SH-SY5Y (cell line): ENCODE data around the gene C9orf40.

Experiments used
- GATA2 ChIP-seq: IDR thresholded peaks from 2 replicates; pipeline ENCODE4 v1.6.1; 2011; ENCODE audit warnings: mild to moderate bottlenecking, low read depth, low read length
- GATA3 ChIP-seq: IDR thresholded peaks from 2 replicates; pipeline ENCODE4 v1.6.1; 2011; ENCODE audit warnings: low read depth, mild to moderate bottlenecking, low read length, moderate library complexity

C9orf40 gene, protein sequence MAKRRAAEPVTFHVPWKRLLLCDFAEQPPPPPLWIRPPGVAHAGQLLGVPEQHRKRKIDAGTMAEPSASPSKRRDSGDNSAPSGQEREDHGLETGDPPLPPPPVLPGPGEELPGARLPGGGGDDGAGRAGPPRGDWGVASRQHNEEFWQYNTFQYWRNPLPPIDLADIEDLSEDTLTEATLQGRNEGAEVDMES

DNA sequence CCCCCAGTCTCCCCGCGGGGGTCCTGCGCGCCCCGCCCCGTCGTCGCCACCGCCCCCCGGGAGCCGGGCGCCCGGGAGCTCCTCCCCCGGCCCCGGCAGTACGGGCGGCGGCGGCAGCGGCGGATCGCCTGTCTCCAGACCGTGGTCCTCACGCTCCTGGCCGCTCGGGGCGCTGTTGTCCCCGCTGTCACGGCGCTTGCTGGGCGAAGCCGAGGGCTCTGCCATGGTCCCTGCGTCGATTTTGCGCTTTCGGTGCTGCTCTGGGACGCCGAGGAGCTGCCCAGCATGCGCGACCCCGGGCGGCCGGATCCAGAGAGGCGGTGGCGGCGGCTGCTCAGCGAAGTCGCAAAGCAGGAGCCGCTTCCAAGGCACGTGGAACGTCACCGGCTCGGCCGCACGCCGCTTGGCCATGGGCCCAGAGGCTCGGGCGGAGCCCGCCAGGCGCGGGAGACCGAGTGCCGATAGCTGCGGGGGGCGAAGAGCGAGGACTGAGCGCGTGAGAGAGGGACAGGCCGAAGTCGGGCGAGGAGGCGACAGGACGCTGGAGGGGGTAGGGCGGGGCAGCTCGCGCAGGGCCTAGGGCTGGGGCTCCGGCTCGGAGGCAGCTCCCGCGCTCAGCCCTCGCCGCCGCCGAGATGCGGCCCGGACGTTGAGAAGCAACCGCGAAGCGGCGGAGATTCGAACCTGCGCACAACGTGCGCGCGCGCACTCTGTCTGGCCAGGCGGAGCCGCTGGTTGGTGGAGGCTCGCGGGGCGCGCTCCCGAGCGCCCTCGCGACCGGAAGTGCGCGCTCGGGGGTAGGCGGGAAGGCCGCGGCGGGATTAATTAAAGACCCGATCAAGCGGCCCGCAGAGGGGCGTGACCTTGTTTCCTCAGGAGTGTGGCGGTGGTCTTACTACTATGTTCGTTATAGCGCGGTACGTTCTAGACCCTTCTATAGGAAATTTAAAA is at the start of gene C9orf40:
Gene C9orf40, minus strand, starts transcription at position 712 of the 951 bp plus-strand sequence. Its CDS starts 301 bp downstream, at position 411.
- TF ChIP-seq GATA3 (no peak), GATA2 (no peak)

DNA sequence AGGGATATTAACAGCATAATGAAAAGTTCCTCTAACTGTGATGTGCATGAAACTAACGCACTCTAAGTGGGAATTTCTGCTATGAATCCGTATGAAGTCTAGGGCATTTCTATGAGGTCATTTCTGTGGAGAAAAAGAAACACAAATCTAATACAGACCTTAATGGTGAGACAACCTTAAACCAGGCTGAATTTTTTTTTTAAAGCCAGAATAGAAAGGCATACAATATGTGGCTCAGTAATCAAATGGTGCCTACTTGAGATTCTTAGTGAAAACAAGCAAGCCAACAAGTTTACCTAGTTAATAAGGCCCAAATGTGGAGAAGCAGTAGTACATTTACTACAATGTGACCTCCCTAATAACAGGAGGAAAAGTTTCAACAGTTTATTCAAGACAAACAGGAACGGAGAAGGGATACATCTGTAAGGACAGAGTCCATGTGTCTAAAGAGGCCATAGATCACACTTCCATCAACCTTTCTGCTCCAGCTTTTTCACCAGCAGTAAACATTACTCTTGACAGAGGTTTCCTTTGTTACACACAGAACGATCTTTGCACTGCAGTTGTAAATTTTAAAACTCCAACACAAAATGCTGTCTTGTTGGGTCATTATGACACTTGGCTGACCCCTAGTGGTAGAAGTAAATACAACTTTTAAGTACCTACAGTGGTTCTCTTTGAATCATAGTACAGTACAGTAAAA is 49.2 kb upstream of the C9orf40 start:
- TF ChIP-seq GATA2 = no peak
- no peak for TF ChIP-seq GATA3

DNA sequence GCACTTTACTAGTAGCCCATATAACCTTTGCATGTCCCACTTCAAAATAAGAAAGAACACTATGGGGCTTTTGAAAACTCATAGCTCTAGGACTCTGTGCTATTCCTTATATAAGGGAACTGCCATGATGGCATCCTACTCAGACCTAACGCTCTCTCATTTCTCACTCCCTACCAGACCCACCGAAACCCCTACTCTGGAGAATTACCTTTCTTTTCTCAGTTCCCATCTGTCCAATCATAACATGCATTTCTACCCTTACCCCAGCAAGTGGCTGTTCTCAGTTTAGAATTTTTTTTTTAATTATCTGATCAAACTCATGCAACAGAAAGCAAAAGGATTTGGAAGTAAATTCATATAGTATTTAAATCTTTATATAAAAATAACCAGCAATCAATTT is 48.1 kb upstream of the C9orf40 start:
- TF ChIP-seq GATA3 (no peak), GATA2 (no peak)

DNA sequence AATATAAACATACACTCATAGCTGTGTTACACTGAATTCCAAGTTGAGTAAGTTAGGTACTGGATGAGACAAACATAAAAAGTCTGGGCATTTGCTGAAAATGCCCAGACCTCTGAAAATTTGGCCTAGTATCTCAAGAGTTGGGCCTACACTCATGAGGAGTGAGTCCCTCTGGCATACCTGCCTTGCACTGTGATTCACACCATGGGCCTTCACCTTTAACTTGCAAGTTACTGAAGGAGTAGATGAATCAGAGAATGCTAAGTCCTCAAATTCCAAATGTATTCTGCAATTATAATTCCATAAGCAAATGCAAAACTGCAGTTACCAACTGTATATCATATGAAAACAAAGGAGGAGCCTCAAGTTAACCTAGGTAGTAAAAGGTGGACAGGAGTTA is 32.3 kb upstream of the C9orf40 start:
- TF ChIP-seq GATA3 (no peak), GATA2 (no peak)

DNA sequence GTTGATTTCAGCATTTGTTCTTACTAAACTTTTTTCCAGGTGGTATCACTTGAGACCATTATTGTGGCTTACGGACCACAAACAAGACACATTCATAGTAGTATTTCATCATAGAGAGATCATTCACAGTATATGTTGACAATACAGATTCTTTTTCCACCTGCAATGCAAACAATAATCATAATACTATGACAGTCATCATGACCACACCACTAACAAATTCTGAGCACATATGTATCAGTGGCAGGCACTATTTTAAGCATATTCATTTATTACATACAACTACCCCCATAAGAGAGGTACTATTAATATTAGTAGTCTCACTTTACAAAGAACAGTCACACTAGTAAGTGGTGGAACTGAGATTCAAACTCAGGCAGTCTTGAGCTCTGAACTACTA is 31.0 kb upstream of the C9orf40 start:
- TF ChIP-seq GATA3 (no peak), GATA2 (no peak)

DNA sequence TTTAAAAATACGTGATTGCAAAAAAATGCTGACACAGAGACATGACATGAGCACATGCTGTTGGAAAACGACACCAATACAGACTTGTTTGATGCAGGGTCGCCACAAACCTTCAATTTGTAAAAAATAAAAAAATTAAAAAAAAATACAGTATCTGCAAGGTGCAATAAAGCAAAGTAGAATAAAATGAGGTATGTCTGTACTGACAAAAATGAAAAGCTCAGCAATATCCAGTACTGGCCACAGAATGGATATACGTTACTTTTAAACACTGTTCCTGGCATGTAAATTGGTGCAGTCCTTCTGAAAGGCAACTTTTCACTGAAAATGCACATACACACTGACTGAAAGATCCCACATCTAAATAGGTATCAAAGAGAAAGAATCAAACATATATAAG is 27.1 kb upstream of the C9orf40 start:
- TF ChIP-seq GATA2 (no peak), GATA3 (no peak)

DNA sequence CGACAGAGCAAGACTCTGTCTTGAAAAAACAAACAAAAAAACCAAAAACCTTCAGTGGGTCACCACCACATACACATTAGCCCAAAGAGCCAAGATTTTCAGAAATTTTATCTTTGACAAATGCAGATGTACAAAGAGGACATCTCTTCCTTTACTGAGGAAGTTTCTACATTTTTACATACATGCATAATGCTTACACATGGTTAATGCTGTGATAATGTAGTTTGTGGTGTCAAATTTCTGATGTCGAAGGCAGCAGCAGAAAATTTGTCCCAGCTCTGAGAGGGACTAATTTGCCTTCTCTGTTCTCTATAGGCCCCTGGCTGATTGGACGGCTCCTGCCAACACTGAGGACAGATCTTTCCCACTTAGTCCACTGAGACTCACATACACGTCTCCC is 24.6 kb upstream of the C9orf40 start:
- TF ChIP-seq GATA2 (no peak), GATA3 (no peak)

DNA sequence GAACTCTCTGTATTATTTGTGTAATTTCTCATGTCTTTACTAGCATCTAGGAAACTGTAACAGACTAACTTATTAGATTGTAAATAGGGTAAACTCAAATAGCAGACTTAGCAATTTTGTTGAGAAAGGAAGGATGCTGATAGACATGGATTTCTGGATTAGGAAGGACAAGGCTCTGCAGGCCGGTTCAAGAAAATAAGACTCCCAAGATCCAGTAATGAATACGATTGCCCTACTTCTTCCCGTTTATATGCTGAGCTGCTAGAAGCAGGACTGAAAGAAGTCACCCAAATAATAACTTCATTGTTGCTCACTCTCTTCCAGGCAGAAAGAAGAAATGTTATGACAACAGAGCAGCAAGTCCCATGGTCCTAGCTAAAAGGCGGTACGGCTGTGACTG is 22.8 kb upstream of the C9orf40 start:
- TF ChIP-seq GATA2 (no peak), GATA3 (no peak)

DNA sequence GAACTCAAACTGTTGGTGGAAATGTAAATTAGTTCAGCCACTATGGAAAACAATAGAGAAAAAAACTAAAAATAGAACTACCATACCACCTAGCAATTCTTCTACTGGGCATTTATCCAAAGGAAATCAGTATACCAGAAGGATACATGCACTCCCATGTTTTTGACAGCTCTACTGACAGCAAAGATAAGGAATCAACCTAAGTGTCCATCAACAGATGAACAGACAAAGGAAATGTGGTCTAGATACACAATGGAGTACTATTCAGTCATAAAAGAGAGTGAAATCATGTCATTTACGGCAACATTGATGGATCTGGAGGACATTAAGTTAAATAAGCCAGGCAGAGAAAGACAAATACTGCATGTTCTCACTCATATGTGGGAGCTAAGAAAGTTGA is 21.8 kb upstream of the C9orf40 start:
- no peak for TF ChIP-seq GATA3
- no peak for TF ChIP-seq GATA2

DNA sequence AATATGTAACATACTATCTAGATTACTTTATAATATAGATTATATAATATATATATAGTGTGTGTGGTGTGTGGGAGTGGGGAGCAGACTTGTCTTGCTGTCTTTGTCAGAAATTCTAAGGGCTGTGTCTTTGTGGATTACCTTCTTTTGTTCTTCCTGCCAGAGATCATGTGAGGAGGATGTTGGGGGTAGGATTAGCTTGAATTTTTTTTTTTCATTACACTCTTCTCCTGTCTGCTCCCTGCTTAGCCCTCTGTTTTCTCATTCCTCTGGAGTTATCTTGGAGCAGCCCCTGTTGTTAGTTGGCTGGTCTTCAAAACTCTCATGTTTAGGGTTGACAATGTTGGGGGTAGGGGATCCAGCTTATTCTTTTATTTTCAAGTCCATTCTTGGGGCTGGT is 21.0 kb upstream of the C9orf40 start:
- TF ChIP-seq GATA2 (no peak), GATA3 (no peak)

DNA sequence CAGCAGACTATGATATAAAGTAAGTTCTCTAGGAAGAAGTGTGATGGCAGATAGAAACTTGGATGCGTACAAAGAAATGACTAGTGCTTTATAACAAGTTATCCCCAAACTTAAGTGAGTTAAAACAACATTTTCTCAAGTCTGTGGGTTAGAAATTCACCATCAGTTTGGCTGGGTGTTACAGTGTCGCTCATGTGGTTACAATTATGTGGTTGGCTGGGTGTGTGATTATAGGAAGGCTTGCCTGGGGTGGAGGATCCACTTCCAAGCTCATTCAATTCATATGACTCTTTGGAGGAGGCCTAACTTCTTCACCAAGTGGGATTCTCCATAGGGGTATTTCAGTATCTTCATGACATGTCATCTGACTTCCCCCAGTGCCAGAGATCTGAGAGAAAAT is 10.3 kb upstream of the C9orf40 start:
- TF ChIP-seq GATA2 = no peak
- no peak for TF ChIP-seq GATA3

DNA sequence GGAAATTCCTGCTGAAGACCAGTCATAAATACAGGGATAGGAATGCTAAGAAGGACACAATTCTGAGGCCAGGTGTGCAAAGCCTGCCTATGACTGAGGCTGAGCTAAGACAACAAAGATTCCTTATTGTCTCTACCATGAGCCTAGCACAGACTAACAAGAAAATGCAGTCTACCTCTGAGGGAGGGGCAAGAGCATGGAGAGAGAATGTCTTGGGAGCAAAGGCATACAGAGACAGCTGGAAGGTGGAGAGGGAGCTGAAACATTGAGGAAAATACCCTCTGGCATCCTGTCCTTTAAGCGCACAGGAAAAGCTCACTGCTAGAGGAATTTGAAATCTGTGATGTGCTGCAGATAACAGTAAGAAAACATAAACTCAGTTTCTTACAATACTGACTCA is 8.8 kb upstream of the C9orf40 start:
- TF ChIP-seq GATA3 (no peak), GATA2 (no peak)

DNA sequence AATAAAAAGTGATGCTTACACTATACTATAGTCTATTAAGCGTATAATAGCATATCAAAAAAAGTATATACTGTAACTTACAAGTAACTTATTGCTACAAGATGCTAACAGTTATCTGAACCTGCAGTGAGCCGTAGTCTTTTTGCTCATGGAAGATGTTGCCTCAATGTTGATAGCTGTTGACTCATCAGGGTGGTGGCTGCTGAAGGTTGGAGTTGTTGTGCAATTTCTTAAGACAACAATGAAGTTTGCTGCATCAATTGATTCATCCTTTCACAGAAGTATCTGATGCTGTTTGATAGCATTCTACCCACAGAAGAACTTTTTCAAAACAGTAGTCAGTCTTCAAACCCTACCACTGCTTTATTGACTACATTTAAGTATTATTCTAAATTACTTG is 7.8 kb upstream of the C9orf40 start:
- TF ChIP-seq GATA3 (no peak), GATA2 (no peak)

DNA sequence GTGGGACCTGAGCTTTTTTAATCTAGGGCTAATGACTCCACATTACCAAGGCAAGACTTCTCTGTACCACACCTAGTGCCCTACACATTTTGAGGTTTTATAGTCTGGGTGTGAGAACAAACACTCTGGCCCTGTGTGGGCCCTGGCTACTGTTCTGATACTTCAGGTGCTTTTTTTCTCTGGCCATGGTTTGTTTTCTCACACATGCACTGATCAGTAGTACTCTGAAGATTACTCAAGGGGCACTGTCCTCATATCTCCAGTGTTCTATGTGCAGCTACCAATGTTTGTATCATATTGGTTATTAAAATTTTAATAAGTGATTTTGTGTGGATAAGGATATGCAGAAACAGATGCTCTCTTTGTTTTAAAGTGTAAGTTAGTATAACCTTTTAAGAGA is 5.9 kb upstream of the C9orf40 start:
- TF ChIP-seq GATA2 = no peak
- TF ChIP-seq GATA3 = no peak
